HL-60 (cell line): ENCODE measurements around the gene FAM83D.

ENCODE experiments used
- POLR2AphosphoS5 ChIP-seq: IDR thresholded peaks from 2 replicates; pipeline ENCODE4 v1.6.1; 2012; ENCODE audit warnings: low read depth
- TF ChIP-seq, protein P1 (sequence below): IDR thresholded peaks from one replicate; pipeline ENCODE4 v1.5.1; 2011; ENCODE audit warnings: low read length, control low read depth, inconsistent platforms; ENCODE audit not compliant: insufficient read depth

DNA sequence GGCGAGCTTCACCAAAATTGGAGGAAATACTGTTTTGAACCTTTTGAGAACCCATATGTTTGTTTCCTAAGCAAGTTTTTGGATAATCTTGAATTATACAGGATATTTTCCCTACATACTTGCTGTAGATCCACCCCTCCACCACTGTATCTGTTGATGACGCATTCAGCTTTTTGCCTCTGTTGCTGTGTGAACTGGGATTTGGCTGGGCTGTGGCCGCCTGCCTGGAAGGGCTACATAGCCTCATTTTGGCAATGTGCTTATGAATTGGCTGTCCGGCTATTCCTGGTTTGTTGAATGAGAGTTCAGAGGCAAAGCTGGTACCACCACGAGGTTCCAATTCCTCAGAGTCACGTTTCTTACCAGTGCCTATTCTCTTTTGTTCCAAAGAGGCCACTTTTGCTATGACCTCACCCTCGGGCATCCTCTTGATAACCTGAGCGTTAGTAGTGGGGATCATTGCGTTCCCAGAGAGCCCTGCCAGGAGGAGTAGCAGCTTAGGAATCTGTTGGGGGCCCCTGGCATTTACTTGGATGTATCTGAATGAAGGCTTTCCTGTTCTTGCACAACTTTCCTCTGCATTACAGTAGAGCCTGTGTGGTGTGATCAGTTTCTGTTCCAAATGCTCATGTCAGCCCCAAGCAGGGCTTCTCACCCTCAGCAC is 6.4 kb downstream of the FAM83D start:
- no peak for TF ChIP-seq POLR2AphosphoS5
- TF ChIP-seq, protein P1, sequence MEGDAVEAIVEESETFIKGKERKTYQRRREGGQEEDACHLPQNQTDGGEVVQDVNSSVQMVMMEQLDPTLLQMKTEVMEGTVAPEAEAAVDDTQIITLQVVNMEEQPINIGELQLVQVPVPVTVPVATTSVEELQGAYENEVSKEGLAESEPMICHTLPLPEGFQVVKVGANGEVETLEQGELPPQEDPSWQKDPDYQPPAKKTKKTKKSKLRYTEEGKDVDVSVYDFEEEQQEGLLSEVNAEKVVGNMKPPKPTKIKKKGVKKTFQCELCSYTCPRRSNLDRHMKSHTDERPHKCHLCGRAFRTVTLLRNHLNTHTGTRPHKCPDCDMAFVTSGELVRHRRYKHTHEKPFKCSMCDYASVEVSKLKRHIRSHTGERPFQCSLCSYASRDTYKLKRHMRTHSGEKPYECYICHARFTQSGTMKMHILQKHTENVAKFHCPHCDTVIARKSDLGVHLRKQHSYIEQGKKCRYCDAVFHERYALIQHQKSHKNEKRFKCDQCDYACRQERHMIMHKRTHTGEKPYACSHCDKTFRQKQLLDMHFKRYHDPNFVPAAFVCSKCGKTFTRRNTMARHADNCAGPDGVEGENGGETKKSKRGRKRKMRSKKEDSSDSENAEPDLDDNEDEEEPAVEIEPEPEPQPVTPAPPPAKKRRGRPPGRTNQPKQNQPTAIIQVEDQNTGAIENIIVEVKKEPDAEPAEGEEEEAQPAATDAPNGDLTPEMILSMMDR, result no peak
